Activated naive CD8-positive, alpha-beta T cell treated with anti-CD3 and anti-CD28 coated beads, Interleukin-2, amount 50 U/mL, for 24 hours (primary cell): ENCODE measurements around the gene THAP4.
A peak's percentile ranks its signal among the peaks of the same experiment; 100 is the strongest.

Experiments
- ATAC-seq: fragments of 150-1000 bp; cut with Tn5 transposase; one replicate; pipeline ENCODE4 v1.10.0; 2021
- DNase-seq: peaks from one replicate; pipeline ENCODE4 v3.0.0; 2021
- H3K27ac Mint-ChIP-seq: one replicate; pipeline ENCODE4 v1.8.0; 2021; ENCODE audit warnings: mild to moderate bottlenecking, mixed read lengths
- H3K27me3 Mint-ChIP-seq: one replicate; pipeline ENCODE4 v1.8.0; 2021; ENCODE audit warnings: mixed read lengths
- H3K36me3 Mint-ChIP-seq: one replicate; pipeline ENCODE4 v1.8.0; 2021; ENCODE audit warnings: low read depth, mixed read lengths
- H3K4me1 Mint-ChIP-seq: one replicate; pipeline ENCODE4 v1.8.0; 2021; ENCODE audit warnings: mixed read lengths
- H3K4me3 Mint-ChIP-seq: one replicate; pipeline ENCODE4 v1.8.0; 2021; ENCODE audit warnings: mild to moderate bottlenecking, moderate library complexity, mixed read lengths
- H3K9me3 Mint-ChIP-seq: one replicate; pipeline ENCODE4 v1.8.0; 2021; ENCODE audit warnings: mixed read lengths

The THAP4 gene

GRCh38 chr2:241654551-241654950, 17.6 kb upstream of the THAP4 start:
- DNase-seq (no peak), ATAC-seq (no peak)
- Mint-ChIP-seq H3K27me3 (no peaks in the 10 kb centered on the region), H3K4me1 (peaks cover 3% of the 10 kb centered on the region), H3K27ac (no peak overlapping the region), H3K4me3 (no peak overlapping the region), H3K9me3 (no peaks in the 10 kb centered on the region), H3K36me3 (peaks cover 32% of the 10 kb centered on the region)

DNA sequence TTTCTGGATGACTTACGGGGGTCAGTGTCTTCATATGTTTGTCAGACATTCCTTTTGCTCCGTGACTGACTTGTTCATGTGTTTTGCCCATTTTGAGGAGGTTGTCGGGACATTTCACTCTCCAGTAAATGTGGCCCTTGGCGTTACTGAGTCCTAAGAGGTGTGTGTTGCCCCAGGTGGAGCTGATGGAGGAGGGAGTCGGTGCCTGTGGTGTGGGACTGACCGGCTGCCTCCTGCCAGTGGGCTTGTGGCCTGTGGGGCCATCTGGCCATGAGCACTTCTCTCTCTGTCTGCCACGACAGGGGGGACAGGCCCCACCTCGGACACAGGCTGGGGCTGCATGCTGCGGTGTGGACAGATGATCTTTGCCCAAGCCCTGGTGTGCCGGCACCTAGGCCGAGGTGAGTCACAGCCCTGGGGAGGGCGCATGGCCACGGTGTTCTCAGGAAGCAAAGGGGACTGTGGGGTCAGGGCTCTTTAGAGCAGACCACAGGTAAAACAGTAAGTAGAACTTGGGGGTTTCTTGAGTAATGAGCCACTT, 16.3 kb upstream of the THAP4 start:
- ATAC-seq (no peak), DNase-seq (no peak)
- Mint-ChIP-seq H3K27me3 (no peaks in the 10 kb centered on the region), H3K27ac (no peak overlapping the region), H3K9me3 (no peaks in the 10 kb centered on the region), H3K36me3 (peaks cover 25% of the 10 kb centered on the region), H3K4me3 (no peak overlapping the region), H3K4me1 (peaks cover 7% of the 10 kb centered on the region)

GRCh38 chr2:241652722-241653121, 15.8 kb upstream of the THAP4 start:
- Mint-ChIP-seq H3K27ac (no peak overlapping the region), H3K27me3 (no peaks in the 10 kb centered on the region), H3K9me3 (no peaks in the 10 kb centered on the region), H3K4me3 (no peak overlapping the region), H3K36me3 (peaks cover 23% of the 10 kb centered on the region), H3K4me1 (peaks cover 7% of the 10 kb centered on the region)
- ATAC-seq (no peak), DNase-seq (no peak)

DNA sequence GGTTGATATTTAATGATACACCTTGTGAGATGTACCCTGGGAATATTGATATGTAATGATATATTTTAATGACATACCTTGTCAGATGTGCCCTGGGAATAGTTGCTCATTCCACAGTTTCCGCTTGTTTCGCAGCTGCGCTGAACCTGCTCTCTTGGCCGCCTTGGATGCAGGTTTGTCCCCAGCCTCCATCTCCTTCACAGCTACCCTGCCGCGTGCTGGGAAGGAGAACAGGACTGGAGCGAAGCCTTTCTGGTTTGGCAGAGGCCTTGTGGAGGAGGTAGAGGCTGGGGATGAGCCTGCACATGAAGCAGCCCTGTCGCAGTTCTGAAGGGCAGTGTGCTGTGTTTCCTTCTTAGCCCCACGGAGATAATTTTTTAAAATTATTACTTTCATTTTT, 15.2 kb upstream of the THAP4 start:
- DNase-seq: no peak
- Mint-ChIP-seq H3K27ac (no peak overlapping the region), H3K27me3 (no peaks in the 10 kb centered on the region), H3K9me3 (no peaks in the 10 kb centered on the region), H3K4me1 (peaks cover 7% of the 10 kb centered on the region), H3K36me3 (peaks cover 19% of the 10 kb centered on the region), H3K4me3 (no peak overlapping the region)
- no peak for ATAC-seq

- H3K27ac Mint-ChIP-seq: no peak overlapping the region
Observed at GRCh38 chr2:241649927-241650326, 13.0 kb upstream of the THAP4 start.

DNA sequence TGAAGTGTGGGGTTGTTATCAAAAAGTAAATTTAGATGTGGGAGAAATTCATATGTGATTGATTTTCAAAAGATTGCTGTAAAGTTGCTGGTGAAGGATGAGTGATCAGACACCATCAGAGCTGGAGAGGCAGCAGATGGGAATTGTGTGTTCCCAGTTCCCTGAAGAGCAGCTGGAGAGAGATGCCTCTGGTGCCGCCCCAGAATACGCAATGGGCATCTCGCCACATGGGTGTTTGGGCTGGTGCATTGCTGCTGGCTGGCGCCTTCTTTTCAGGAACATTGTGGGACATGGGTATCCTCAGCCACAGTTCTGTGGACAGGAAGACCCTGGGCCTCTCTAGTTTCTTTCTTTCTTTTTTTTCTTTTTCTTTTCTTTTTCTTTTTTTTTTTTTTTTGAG, 12.4 kb upstream of the THAP4 start:
- DNase-seq (no peak), ATAC-seq (no peak)
- no peaks in the 10 kb centered on the region for H3K27me3 Mint-ChIP-seq
- no peak overlapping the region for H3K27ac Mint-ChIP-seq
- no peak overlapping the region for H3K4me3 Mint-ChIP-seq
- H3K4me1 Mint-ChIP-seq: peaks cover 7% of the 10 kb centered on the region
- no peaks in the 10 kb centered on the region for H3K9me3 Mint-ChIP-seq
- peaks cover 10% of the 10 kb centered on the region for H3K36me3 Mint-ChIP-seq

More at GRCh38 chr2:241649927-241650326, 13.0 kb upstream of the THAP4 start:
- Mint-ChIP-seq H3K27me3 (no peaks in the 10 kb centered on the region), H3K4me1 (peaks cover 7% of the 10 kb centered on the region), H3K9me3 (no peaks in the 10 kb centered on the region), H3K36me3 (peaks cover 13% of the 10 kb centered on the region), H3K4me3 (no peak overlapping the region)
- ATAC-seq (no peak), DNase-seq (no peak)

DNA sequence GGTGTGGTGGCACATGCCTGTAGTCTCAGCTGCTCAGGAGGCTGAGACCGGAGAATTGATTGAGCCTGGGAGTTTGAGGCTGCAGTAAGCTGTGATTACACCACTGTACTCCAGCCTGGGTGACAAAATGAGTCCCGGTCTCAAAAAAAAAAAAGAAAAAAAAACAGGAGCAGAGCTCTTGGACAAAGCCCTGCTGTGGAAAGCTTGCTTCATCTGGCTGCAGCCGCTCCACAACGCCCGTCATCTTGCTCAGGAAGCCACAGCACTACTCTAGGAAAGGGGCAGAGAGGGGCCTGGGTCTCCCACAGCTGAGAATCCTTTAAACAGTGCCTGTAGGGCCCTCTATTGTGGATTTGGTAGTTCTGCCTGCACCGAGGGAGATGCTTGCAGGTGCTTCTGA, 11.5 kb upstream of the THAP4 start:
- Mint-ChIP-seq H3K4me1 (peaks cover 11% of the 10 kb centered on the region), H3K36me3 (peaks cover 10% of the 10 kb centered on the region), H3K27ac (no peak overlapping the region), H3K9me3 (no peaks in the 10 kb centered on the region), H3K4me3 (no peak overlapping the region), H3K27me3 (no peaks in the 10 kb centered on the region)
- no peak for ATAC-seq
- no peak for DNase-seq

DNA sequence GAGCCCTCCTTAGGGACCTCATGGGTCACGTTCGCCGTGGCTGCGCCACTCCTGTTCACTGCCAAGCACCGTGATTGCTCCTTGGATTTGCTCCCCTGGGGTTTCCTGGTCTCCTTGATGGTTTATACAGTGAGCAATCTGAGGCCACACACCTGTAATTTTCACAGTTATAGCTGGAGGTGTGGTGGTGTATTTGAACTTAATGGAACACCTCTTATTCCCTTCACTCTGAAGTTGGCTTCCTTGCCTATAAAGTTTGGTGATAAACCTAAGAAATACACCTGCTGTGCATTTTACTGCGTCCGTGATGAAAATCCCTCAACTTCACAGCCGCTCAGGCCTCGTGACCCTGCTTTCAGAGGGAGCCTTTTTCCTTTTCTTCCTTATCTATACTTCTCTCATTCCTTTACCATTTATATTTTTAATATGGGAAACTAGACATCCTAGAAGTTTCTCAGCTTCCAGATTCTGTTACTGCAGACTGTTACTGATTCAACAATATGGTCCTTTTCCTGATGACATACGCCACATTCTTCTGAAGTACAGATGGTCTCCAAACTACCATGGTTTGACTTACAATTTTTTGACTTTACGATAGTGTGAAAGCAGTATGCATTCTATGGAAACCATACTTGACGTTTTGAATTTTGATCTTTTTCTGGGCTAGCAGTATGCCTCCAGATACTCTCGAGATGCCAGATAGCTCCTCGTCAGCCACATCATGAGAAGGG, 9.1 kb upstream of the THAP4 start:
- peaks cover 26% of the 10 kb centered on the region for H3K4me1 Mint-ChIP-seq
- H3K27me3 Mint-ChIP-seq: no peaks in the 10 kb centered on the region
- no peaks in the 10 kb centered on the region for H3K9me3 Mint-ChIP-seq
- DNase-seq (no peak), ATAC-seq (no peak)
- H3K27ac Mint-ChIP-seq: no peak overlapping the region
- no peak overlapping the region for H3K4me3 Mint-ChIP-seq
- peaks cover 9% of the 10 kb centered on the region for H3K36me3 Mint-ChIP-seq

DNA sequence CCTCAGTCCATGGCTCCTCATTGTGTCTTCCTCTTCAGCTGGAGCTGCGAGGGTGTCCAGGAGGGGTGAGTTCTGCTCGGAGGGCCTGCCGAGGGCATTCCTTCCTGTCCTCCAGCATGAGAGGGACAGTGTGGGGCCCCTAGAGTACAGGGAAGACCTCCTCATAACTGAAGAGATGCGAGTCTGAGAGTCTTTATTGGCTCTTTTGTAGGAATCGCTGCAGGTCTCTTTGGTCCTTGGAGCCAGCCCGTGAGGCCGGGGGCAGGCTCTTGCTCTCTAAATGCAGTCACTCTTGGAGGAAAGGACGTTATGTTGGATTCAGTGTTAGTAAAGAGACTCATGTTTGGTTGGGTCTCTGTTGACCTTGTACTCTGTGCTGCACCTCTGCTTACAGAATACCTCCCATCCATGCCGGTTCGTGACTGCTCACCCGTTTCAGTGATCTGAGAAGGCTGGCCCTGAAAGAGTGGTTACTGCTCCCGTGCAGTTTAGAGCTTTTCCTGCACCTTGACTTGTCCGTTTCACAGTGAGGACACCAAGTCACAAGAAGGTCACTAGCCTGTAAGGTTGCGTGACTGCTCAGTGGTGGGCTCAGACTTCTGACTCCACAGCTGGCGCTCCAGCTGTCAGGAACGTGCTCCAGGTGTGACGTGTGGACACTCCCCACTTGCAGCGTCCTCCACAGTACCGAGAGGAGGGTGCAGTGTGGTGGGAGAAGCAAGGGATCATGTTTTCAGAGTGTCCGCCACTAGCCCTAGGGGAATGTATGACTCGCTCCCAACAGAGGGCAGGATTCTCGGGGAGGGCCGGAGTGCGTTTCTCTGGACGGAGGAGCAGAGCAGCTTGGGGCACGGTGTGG, 8.3 kb upstream of the THAP4 start:
- Mint-ChIP-seq H3K27ac (no peak overlapping the region), H3K4me1 (peaks cover 32% of the 10 kb centered on the region), H3K36me3 (peaks cover 9% of the 10 kb centered on the region), H3K9me3 (no peaks in the 10 kb centered on the region), H3K4me3 (no peak overlapping the region), H3K27me3 (no peaks in the 10 kb centered on the region)
- DNase-seq (no peak), ATAC-seq (no peak)

DNA sequence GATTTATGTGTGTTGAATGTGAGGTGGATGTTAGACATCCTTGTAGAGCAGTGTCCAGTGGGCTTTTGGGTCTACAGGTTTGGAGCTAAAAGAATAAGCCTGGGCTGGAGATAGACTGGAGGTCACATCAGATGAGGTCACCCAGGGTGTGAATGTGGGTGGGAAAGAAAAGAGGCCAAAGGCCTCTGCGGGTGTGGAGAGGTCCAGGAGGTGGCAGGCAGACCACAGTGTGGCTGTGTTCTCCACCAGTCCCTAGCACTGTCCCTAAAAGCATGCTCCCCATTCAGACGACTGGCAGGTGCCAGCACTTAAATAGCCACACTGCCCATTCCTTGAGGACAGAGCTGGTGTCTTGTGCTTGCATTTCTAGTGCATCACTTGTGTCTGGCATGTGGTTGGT, 4.7 kb upstream of the THAP4 start:
- Mint-ChIP-seq H3K36me3 (peaks cover 22% of the 10 kb centered on the region), H3K27me3 (no peaks in the 10 kb centered on the region), H3K9me3 (no peaks in the 10 kb centered on the region), H3K27ac (peak overlapping the region; percentile 57), H3K4me1 (peaks cover 49% of the 10 kb centered on the region), H3K4me3 (no peak overlapping the region)
- no peak for ATAC-seq
- no peak for DNase-seq

DNA sequence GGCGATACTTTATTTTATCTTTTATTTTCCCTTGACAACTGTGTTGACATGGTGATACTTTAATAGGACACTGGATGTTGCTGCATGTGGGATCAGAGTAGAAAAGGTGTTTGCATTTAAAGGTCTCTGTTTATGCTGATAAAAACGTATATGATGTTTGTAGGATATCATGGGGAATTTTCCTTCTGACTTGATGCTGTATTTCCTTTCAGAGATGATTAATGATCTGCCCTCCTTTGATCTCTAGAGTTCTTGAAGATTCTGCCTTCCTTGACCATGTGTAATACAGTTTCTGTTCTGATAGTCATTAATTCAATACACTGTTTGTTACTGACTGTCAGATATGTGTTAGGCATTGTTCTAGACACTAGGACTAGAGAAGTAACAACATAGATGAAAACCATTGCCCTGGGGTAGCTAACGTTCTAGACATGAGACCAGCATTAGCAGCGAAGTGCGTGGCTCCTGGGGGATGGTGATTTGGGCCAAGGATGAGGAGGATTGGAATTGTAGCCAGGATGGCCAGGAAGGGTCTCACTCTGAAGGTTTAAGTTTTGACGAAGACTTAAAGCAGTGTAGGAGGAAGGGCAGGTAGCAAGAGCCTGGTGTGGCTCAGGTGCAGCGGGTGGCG, 3.3 kb upstream of the THAP4 start:
- peak overlapping the region; percentile 34 for H3K27ac Mint-ChIP-seq
- H3K36me3 Mint-ChIP-seq: peaks cover 21% of the 10 kb centered on the region
- H3K4me1 Mint-ChIP-seq: peaks cover 54% of the 10 kb centered on the region
- H3K27me3 Mint-ChIP-seq: no peaks in the 10 kb centered on the region
- DNase-seq: no peak
- no peak for ATAC-seq
- no peak overlapping the region for H3K4me3 Mint-ChIP-seq
- H3K9me3 Mint-ChIP-seq: no peaks in the 10 kb centered on the region

- Mint-ChIP-seq H3K27me3 (no peaks in the 10 kb centered on the region), H3K9me3 (no peaks in the 10 kb centered on the region), H3K27ac (no peak overlapping the region), H3K36me3 (peaks cover 26% of the 10 kb centered on the region), H3K4me1 (peaks cover 61% of the 10 kb centered on the region), H3K4me3 (peak overlapping the region; percentile 99)
- ATAC-seq (no peak), DNase-seq (no peak)
Observed at GRCh38 chr2:241639385-241639784, 2.4 kb upstream of the THAP4 start.

DNA sequence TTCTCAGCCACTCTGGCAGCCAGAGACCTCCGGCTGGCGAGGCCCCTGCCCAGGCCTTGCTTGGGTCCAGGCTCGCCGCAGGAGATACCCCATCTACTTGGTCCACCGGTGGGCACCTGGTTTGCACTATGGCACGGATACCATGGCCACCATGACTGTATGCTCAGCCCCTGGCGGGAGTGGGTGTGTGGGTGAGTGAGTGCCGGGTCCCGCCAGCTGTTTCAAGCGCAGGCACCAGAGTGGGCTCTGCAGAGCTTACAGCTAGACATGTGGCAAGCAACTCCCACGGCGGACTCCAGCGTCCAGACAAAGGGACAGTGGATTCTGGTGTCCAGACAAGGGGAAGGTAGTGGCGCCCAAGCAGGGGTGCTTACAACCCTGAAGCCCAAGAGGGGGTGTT, 2.0 kb upstream of the THAP4 start:
- Mint-ChIP-seq H3K27me3 (no peaks in the 10 kb centered on the region), H3K27ac (peak overlapping the region; percentile 93), H3K4me3 (peak overlapping the region; percentile 99), H3K9me3 (no peaks in the 10 kb centered on the region), H3K4me1 (peaks cover 58% of the 10 kb centered on the region), H3K36me3 (peaks cover 28% of the 10 kb centered on the region)
- DNase-seq (no peak), ATAC-seq (no peak)

GRCh38 chr2:241637795-241638660, 1.1 kb upstream of the THAP4 start:
- Mint-ChIP-seq H3K4me1 (peaks cover 57% of the 10 kb centered on the region), H3K36me3 (peaks cover 31% of the 10 kb centered on the region), H3K9me3 (no peaks in the 10 kb centered on the region), H3K4me3 (peak overlapping the region; percentile 99), H3K27ac (peak overlapping the region; percentile 93), H3K27me3 (no peaks in the 10 kb centered on the region)
- DNase-seq: no peak
- ATAC-seq: peak; percentile 18
